HG03066 (cell line): ENCODE data around the gene MARK1.
"Not testable (repeated sequence)": the region's sequence is repeated elsewhere in the genome, so short reads cannot be mapped to it uniquely, and the experiment has no call there.

Experiments used
- ATAC-seq: cut with Tn5 transposase; IDR thresholded peaks from one replicate; pipeline ENCODE4 v1.9.1; 2021; ENCODE audit warnings: low read depth; ENCODE audit not compliant: unreplicated experiment

MARK1 gene

DNA sequence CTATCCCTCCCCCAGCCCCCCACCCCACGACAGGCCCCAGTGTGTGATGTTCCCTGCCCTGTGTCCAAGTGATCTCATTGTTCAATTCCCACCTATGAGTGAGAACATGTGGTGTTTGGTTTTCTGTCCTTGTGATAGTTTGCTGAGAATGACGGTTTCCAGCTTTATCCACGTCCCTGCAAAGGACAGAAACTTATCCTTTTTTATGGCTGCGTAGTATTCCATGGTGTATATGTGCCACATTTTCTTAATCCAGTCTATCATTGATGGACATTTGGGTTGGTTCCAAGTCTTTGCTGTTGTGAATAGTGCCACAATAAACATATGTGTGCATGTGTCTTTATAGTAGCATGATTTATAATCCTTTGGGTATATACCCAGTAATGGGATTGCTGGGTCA is 77.7 kb downstream of the MARK1 start:
- ATAC-seq, result not testable (repeated sequence)

GRCh38 chr1:220611100-220611499 is 83.2 kb downstream of the MARK1 start:
- ATAC-seq, result not testable (repeated sequence)

DNA sequence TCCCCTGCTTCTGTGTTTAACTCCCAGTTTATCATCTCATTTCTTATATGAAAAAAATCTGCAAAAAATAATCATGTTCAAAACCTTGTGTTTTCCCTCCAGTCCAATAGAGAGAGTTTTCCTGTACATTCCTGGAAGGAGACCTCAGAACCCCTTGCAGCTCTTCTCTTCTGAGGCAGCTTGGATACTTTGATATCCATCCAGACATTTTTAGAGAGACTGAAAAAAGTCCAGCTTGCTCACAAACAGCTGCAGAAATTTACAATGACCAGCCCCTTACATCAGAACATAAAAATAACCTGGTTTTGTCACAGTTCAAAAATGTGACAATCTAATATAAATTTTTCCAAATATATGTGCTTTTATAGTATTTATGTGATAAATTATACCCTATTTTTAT is 88.9 kb downstream of the MARK1 start:
- ATAC-seq, result no peak

DNA sequence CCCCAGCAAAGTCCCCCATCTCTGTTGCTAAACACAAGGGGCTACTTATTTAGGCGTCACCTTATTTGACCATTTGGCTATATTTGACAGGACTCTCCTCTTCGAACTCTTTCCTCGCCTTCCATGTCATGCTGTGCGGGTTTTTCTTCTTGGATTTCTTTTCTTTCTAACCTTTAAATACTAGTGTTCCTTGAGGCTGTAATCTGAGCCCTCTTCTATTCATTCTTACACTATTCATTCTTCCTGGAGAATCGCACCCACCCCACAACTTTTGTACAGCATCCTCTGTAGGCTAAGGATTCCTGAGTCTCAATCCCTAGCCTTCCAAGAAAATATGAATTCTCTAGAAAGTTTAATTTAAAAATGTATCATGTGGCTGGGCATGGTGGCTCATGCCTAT is 100.5 kb downstream of the MARK1 start:
- ATAC-seq, result no peak

DNA sequence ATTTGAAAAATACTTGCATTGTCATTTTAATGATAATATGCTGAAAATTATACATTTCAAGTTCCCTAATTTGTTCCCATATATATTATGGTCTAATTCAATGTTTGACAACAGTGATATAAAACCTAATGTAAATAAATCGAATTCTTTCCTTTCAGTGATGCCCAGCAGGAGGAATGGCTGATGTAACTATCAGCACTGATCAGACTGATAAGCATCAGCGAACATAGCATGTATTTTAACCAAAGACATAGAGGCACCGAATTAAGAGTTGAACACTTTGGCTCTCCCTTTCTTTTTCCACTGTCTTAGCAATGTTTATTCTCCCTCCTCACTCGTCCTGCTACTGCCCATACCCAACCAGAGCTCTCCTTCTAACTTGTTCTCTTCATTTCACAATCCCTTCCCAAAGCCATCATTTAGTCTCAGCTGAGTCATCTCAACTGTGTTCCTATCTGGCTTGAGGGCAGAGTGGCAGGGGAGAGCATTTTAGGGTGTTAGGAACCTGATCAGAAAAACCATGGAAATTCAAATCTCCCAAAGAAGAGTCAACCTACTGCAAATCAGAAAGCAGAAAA is 103.4 kb downstream of the MARK1 start:
- ATAC-seq, result no peak

GRCh38 chr1:220637759-220638158 is 109.8 kb downstream of the MARK1 start:
- ATAC-seq, result no peak

DNA sequence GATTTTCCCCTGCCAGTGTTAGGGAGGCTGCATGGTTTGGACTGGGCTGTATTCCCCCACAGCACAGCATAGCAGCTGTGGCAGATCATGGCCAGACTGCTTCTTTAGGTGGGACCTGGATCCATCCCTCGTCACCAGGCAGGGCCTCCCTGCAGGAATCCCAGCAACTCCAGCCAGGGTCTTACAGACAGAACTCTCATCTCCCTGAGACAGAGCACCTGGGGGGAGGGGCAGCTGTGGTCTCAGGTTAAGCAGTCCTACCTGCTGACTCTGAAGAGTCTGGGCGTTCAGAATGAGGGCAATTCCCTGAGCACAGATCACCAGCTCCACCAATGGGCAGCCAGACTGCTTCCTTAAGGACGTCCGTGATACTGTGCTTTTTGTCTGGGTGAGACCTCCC is 114.3 kb downstream of the MARK1 start:
- no peak for ATAC-seq

DNA sequence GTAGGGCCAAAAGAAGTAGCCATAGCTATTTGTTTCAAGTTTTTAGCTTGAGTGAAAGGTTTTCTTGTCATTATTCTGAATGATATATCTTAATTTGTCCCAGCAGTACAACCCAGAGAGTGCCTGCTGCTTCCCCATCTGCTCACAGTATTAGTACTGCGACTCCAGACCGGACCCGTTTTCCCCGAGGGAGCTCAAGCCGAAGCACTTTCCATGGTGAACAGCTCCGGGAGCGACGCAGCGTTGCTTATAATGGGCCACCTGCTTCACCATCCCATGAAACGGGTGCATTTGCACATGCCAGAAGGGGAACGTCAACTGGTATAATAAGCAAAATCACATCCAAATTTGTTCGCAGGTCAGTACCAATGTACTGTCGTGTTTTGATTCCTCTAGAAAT is 125.1 kb downstream of the MARK1 start:
- ATAC-seq, result no peak

- peak; percentile 90 for ATAC-seq
These were observed 127.6 kb downstream of the MARK1 start for GRCh38 chr1:220655509-220655908.

GRCh38 chr1:220655961-220656740 is 128.2 kb downstream of the MARK1 start:
- ATAC-seq, result peak; percentile 34

GRCh38 chr1:220666349-220666748 is 138.4 kb downstream of the MARK1 start:
- ATAC-seq, result no peak

DNA sequence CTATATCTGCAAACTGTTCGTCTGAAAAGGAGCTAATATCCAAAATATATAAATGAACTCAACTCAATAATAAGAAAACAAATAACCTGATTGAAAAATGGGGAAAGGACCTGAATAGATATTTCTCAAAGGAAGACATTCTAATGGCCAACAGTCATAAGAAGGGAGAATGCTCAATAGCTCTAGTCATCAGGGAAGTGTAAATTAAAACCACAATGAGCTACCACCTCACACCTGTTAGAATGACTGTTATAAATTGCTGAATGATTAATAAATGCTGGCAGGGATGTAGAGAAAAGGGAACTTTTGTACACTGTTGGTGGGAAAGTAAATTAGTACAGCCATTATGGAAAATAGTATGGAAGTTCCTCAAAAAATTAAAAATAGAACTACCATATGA is 141.1 kb downstream of the MARK1 start:
- ATAC-seq, result no peak

DNA sequence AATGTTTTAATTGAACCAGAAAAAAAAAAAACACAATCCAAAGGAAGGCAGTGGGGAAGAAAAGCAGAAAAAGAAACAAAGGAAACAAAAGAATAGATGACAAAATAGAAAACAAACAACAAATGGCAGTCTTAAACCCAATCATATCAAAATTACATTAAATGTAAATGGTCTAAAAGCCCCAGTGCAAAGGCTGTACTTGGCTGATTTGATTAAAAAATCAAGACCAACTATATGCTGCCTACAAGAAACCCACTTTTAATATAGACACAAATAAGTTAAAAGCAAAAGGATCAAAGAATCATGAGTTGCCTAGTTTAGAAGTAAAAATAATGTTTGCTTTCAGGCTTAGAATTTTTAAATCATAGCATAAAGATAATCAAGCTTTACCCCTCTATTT is 142.4 kb downstream of the MARK1 start:
- ATAC-seq, result no peak

GRCh38 chr1:220673921-220674320 is 146.0 kb downstream of the MARK1 start:
- no peak for ATAC-seq

DNA sequence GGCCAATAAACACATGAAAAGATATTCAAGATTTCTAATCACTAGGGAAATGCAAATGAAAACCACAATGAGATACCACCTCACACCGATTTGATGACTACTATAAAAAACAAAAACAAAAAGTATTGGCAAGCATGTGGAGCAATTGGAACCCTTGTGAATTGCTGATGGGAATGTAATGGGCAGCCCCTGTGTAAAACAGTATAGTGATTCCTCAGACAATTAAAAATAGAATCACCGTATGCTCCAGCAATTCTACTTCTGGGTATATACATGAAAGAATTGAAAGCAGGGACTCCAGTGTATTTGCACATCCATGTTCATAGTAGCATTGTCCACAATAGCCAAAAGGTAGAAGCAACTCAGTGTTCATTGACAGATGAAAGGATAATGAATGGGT is 149.3 kb downstream of the MARK1 start:
- ATAC-seq, result no peak

- ATAC-seq, result peak; percentile 93
These were observed 152.2 kb downstream of the MARK1 start for GRCh38 chr1:220680085-220680687.

DNA sequence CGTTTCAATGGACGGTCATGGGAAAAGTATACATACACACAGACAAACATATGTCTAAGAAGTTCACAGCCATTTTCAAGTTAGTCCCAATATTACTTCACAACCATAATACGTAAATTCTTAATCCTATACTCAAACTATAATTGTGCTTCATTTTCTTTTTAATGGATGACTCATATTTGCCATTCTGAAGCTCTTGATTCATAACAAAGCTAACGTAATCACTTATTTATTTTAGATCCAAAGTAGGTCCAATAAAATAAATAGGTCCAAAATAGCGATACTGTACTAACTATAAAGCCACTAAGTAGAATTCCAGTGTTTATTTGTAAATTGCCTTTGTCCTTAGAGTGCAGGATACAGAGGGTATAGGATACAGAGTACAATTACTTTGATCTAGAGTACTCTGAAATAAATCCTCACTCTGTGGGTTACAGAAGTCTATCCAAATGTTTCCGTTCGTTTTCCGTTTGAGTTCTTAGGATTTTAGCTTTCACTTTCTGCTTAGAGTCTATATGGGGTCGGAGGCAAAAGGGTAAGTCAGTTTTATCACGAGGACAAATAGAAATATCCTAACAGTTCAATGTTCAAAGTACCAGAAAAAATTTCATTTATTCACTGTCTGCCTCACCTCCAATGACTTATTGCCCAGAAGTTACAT is 153.4 kb downstream of the MARK1 start:
- ATAC-seq, result no peak

- no peak for ATAC-seq
These were observed 155.1 kb downstream of the MARK1 start for GRCh38 chr1:220682901-220683576.

- not testable (repeated sequence) for ATAC-seq
These were observed 155.8 kb downstream of the MARK1 start for GRCh38 chr1:220683716-220684115.

GRCh38 chr1:220684890-220685289 is 157.0 kb downstream of the MARK1 start:
- ATAC-seq, result no peak

DNA sequence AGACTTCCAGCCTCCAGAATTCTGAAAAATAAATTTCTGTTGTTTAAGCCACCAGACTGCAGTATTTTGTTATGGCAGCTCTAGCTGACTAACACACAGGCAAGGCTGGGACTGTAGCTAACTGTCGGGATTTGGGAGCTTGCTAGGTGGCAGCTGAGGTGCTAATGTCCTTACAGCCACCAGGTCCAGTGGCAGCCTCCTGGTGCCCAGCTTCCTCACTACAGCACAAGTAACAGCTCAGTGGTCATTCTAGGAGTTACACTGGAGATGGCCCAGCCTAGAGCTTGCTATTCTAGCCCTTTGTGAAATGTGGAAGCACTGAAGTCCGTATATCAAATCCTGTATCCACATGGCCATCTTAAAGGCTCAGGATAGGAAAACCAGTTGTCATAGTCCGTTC is 157.9 kb downstream of the MARK1 start:
- no peak for ATAC-seq
